ENCODE data around the gene CINP.

- TF ChIP-seq, protein P1, sequence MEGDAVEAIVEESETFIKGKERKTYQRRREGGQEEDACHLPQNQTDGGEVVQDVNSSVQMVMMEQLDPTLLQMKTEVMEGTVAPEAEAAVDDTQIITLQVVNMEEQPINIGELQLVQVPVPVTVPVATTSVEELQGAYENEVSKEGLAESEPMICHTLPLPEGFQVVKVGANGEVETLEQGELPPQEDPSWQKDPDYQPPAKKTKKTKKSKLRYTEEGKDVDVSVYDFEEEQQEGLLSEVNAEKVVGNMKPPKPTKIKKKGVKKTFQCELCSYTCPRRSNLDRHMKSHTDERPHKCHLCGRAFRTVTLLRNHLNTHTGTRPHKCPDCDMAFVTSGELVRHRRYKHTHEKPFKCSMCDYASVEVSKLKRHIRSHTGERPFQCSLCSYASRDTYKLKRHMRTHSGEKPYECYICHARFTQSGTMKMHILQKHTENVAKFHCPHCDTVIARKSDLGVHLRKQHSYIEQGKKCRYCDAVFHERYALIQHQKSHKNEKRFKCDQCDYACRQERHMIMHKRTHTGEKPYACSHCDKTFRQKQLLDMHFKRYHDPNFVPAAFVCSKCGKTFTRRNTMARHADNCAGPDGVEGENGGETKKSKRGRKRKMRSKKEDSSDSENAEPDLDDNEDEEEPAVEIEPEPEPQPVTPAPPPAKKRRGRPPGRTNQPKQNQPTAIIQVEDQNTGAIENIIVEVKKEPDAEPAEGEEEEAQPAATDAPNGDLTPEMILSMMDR (IDR thresholded peaks at IDR 0.05; ENCODE audit: borderline replicate concordance, extremely low read depth, low read length, poor library complexity, severe bottlenecking): no peak
- no peak for TF ChIP-seq EZH2 (IDR thresholded peaks at IDR 0.05; ENCODE audit: borderline replicate concordance, low read depth, low read length, severe bottlenecking)
These were observed 17.5 kb downstream of the CINP start for GRCh38 chr14:102345232-102345631.
